Ovary (tissue), 3 donors: ENCODE measurements around the gene CST9L.

Source experiments
- CTCF ChIP-seq, 3 donors: fragments of 450-650 bp in 2 of 3; fragments of 200-600 bp in 1 of 3; IDR thresholded peaks; one replicate each; pipeline versions ENCODE4 v1.5.1 to v1.8.0; 2016 to 2022; ENCODE audit warnings: antibody characterized with exemption in 3 of 3, mild to moderate bottlenecking in 1 of 3
- EP300 ChIP-seq: sonication (generic); formaldehyde crosslinking; IDR thresholded peaks from one replicate; pipeline ENCODE4 v1.6.1; 2017; ENCODE audit warnings: antibody characterized with exemption
- POLR2A ChIP-seq: fragments of 450-650 bp; IDR thresholded peaks from one replicate; pipeline ENCODE4 v1.6.1; 2017; ENCODE audit warnings: antibody characterized with exemption, mild to moderate bottlenecking, moderate library complexity
- donor health status: DM: no; HTN: no; CAD: no.

GRCh38 chr20:23554401-23554800 lies 13.9 kb downstream of the CST9L start:
- TF ChIP-seq CTCF (IDR thresholded peaks at IDR 0.05) (no peak), POLR2A (no peak), EP300 (no peak)
